Stimulated activated memory B cell treated with anti-CD40 and anti-IgM and Interleukin-4, amounts not matched to agents 10 μg/mL and 1 μg/mL and 100 μg/mL, for 72 hours (primary cell): Measurements from ENCODE around the gene UBE2H.
A peak's percentile ranks its signal among the peaks of the same experiment; 100 is the strongest.

Experiments
- ATAC-seq: fragments of 150-1000 bp; cut with Tn5 transposase; 2 replicates; pipeline ENCODE4 v1.10.0; 2021
- H3K27ac Mint-ChIP-seq: one replicate; pipeline ENCODE4 v1.8.0; 2022; ENCODE audit warnings: mild to moderate bottlenecking, mixed read lengths
- H3K27me3 Mint-ChIP-seq: one replicate; pipeline ENCODE4 v1.8.0; 2022; ENCODE audit warnings: mixed read lengths
- H3K36me3 Mint-ChIP-seq: one replicate; pipeline ENCODE4 v1.8.0; 2022; ENCODE audit warnings: mixed read lengths
- H3K4me1 Mint-ChIP-seq: one replicate; pipeline ENCODE4 v1.8.0; 2022; ENCODE audit warnings: mixed read lengths
- H3K4me3 Mint-ChIP-seq: one replicate; pipeline ENCODE4 v1.8.0; 2022; ENCODE audit warnings: mild to moderate bottlenecking, moderate library complexity, mixed read lengths
- H3K9me3 Mint-ChIP-seq: one replicate; pipeline ENCODE4 v1.8.0; 2022; ENCODE audit warnings: mixed read lengths

Gene UBE2H

DNA sequence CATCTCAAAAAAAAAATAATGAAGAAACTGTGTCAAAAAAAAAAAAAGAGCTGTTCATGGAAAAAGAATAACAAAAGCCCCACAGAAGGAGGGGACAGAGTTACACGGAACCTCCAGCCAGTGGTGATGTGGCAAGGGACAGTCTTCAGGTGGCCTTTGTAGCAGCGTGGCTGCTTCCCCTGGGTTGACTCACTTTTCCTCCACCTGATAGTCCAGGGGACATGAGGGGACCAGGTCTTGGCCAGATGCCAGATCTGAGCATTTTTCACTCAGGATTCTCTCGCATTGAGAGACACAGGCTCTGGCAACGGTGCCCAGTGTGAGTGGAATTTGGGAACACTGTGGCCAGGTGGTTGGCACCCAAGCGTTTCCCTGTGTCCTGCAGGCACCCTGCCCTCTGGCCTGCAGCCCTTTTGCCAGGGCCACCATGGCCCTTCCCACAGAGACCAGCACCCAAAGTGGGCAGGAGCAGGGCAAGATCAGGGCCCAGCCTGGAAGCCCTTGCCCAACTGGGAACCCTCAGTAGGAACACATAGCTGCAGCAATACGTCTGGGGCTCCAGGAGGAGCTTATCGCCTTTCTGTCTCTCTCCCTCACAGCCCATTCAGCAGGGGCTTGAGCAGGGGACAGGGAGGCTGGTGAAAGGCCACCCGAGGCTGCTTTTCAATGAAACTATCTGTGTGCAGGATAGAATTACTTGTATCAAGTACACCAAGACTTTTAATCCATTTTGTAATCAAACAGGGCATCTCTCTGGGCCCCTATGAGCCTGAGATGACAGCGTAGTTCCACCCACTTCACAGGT lies 159.1 kb downstream of the UBE2H start:
- H3K4me3 Mint-ChIP-seq, result no peak overlapping the region
- no peaks in the 10 kb centered on the region for H3K36me3 Mint-ChIP-seq

DNA sequence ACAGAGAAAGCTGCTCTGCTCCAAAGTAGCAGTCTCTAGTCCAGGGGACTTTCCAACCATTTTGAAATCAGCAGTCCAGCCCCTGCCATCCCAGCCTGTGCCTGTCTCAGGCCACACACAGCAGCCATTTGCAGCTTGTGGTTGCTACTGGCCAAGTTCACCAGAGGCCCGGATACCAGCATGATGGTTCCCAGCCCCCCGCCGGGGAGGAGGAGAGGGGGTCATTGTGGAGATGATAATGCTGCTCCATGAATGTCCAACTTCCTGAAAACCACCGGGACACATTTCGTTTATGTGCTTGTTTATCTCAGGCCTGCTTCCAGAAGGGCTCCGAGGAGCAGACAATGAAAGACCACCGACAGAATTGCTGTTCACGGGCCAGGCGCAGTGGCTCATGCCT lies 160.0 kb downstream of the UBE2H start:
- H3K9me3 Mint-ChIP-seq, result no peaks in the 10 kb centered on the region
- H3K27me3 Mint-ChIP-seq, result peaks cover 39% of the 10 kb centered on the region
- no peak for ATAC-seq
- no peak overlapping the region for H3K4me3 Mint-ChIP-seq
- H3K36me3 Mint-ChIP-seq, result no peaks in the 10 kb centered on the region
- no peak overlapping the region for H3K27ac Mint-ChIP-seq
- H3K4me1 Mint-ChIP-seq, result no peaks in the 10 kb centered on the region

More for the DNA sequence above, 159.1 kb downstream of the UBE2H start:
- Mint-ChIP-seq H3K9me3 (no peaks in the 10 kb centered on the region), H3K27ac (no peak overlapping the region), H3K4me1 (no peaks in the 10 kb centered on the region), H3K27me3 (peaks cover 44% of the 10 kb centered on the region)
- no peak for ATAC-seq

DNA sequence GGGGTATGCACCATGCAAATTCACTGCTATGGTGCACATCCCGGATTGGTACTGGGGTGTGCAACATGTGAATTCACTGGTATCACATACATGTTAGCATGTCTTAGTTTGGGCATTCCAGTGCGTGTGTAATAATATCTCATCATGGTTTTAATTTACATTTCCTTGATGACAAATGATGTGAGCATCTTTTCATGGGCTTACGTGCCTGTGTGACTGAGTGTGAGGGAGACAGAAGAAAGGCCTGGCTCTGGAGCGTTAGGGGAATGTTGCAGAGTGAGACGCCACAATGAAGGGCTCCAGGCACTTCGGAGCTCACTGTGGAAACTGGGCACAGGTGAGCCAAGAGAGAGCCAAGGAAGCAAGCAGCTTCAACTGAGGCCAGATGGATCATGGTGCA lies 162.6 kb downstream of the UBE2H start:
- no peaks in the 10 kb centered on the region for H3K9me3 Mint-ChIP-seq
- no peak overlapping the region for H3K4me3 Mint-ChIP-seq
- ATAC-seq, result no peak
- H3K27me3 Mint-ChIP-seq, result peaks cover 62% of the 10 kb centered on the region
- no peak overlapping the region for H3K27ac Mint-ChIP-seq
- no peaks in the 10 kb centered on the region for H3K36me3 Mint-ChIP-seq
- H3K4me1 Mint-ChIP-seq, result peaks cover 16% of the 10 kb centered on the region

DNA sequence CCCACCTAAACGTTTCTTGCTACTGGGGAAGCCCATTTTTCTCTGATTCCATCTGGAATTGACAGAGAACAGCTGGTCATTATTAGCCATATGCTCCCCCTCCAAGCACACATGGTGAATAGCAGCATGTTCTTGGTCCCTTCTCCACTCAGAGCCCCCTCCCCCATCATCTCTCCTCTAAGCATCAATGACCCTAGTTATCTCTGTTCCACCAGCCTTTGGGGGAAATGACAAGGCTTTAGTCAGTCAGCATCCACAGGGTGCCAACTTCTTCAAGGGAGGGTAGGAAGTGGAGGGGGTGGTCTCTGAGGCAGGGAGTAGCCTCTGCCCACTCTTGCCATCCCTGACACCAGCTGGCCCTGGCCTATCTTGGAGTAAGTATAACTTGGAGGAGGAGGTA lies 163.1 kb downstream of the UBE2H start:
- no peaks in the 10 kb centered on the region for H3K36me3 Mint-ChIP-seq
- peaks cover 21% of the 10 kb centered on the region for H3K4me1 Mint-ChIP-seq
- H3K27me3 Mint-ChIP-seq, result peaks cover 67% of the 10 kb centered on the region
- no peak overlapping the region for H3K27ac Mint-ChIP-seq
- H3K4me3 Mint-ChIP-seq, result no peak overlapping the region
- no peaks in the 10 kb centered on the region for H3K9me3 Mint-ChIP-seq
- ATAC-seq, result no peak

DNA sequence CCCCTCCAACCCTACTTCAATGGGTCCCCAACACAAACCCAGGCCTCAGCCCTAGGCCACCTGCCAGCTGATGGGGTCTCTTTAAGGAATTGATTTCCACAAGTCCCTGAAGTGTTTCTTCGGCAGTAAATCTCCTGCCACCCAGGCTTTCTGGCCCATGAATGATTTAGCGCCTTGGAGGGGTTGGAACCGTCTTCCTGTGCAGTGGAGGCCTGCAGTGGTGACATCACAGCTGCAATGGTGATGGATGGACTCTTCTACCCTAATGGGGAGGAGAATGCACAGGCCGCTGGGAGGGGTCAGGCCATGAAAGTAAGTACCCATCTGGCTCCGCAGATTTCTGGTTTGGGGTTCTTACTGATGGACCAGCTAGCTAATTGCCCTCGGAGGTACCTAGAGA lies 163.8 kb downstream of the UBE2H start:
- no peak for ATAC-seq
- Mint-ChIP-seq H3K36me3 (no peaks in the 10 kb centered on the region), H3K4me3 (no peak overlapping the region), H3K9me3 (no peaks in the 10 kb centered on the region), H3K4me1 (peaks cover 24% of the 10 kb centered on the region), H3K27ac (no peak overlapping the region), H3K27me3 (peaks cover 72% of the 10 kb centered on the region)

DNA sequence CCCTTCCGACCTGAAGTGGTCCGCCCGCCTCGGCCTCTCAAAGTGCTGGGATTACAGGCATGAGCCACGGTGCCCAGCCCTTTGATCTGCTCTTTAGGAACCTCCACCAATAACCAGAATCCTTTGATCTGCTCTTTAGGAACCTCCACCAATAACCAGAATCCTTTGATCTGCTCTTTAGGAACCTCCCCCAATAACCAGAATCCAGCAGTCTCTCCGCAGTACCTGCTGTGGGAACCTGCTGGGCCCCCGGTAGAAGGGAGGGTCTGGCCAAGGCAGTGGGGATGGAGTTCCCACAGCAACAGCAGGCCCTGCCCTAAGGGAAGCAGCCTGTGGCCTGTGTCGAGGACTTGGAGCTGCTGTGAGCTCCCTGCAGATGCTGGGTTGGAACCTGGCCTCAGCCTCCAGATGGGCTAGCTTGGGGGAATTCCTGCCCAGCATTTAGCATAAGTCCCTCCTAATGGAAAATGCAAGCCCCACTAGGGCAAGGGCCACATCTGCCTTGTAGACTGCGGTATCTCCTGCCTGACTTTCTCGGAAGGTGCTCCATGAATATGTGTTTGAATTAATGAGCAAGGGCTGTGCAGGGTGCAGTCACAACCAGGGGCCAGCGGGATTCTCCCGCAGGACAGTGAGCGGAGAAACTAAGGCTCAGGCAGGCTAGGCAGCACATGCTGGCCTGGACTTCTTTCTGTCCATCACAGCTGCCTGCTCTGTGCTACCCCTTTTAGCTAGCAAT lies 165.8 kb downstream of the UBE2H start:
- no peak overlapping the region for H3K4me3 Mint-ChIP-seq
- no peaks in the 10 kb centered on the region for H3K9me3 Mint-ChIP-seq
- H3K4me1 Mint-ChIP-seq, result peaks cover 37% of the 10 kb centered on the region
- no peak overlapping the region for H3K27ac Mint-ChIP-seq
- no peak for ATAC-seq
- peaks cover 83% of the 10 kb centered on the region for H3K27me3 Mint-ChIP-seq
- H3K36me3 Mint-ChIP-seq, result no peaks in the 10 kb centered on the region

DNA sequence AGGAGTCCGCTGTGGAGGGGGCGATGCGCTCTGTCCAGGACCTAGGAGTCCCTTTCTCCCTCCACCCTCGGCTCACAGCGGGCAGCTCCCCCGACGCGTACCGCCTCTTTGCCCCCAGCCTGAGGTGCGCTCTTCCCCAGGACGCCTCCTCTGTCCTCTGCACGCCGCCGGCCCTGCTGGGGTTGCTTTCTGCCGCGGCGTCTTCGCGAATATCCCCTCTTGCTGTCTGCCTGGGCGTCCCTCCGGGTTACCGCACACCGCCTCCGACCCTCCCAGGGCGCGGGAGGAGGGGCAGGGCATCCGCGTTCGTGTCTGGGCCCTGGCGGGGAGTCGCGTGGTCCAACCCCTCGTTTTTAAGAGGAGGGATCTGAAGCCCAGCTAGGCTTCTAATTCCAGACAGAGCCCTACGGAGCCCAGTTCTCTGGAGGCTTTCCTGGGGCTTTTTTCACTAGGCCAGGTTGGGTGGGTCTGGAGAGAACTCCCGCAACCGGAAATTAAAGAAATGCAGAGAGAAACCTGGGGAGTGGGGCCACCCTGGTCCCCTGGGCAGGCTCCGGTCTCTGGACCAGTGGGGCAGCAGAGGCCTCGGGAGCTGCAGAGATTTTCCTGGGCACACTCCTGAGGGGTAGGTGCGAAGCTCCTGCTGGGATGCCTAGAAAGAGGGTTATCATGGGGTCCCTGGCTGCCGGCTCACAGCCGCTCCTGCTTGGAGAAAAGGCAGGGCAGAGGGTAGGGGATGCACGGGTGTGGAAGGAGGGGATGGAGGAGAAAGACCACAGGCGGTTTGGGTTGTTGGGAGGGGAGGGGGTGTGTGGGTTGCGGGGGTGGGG lies 166.9 kb downstream of the UBE2H start:
- H3K27ac Mint-ChIP-seq, result no peak overlapping the region
- peaks cover 48% of the 10 kb centered on the region for H3K4me1 Mint-ChIP-seq
- H3K36me3 Mint-ChIP-seq, result no peaks in the 10 kb centered on the region
- peak overlapping the region; percentile 45 for H3K4me3 Mint-ChIP-seq
- H3K27me3 Mint-ChIP-seq, result peaks cover 84% of the 10 kb centered on the region
- peak; percentile 38 for ATAC-seq
- no peaks in the 10 kb centered on the region for H3K9me3 Mint-ChIP-seq

DNA sequence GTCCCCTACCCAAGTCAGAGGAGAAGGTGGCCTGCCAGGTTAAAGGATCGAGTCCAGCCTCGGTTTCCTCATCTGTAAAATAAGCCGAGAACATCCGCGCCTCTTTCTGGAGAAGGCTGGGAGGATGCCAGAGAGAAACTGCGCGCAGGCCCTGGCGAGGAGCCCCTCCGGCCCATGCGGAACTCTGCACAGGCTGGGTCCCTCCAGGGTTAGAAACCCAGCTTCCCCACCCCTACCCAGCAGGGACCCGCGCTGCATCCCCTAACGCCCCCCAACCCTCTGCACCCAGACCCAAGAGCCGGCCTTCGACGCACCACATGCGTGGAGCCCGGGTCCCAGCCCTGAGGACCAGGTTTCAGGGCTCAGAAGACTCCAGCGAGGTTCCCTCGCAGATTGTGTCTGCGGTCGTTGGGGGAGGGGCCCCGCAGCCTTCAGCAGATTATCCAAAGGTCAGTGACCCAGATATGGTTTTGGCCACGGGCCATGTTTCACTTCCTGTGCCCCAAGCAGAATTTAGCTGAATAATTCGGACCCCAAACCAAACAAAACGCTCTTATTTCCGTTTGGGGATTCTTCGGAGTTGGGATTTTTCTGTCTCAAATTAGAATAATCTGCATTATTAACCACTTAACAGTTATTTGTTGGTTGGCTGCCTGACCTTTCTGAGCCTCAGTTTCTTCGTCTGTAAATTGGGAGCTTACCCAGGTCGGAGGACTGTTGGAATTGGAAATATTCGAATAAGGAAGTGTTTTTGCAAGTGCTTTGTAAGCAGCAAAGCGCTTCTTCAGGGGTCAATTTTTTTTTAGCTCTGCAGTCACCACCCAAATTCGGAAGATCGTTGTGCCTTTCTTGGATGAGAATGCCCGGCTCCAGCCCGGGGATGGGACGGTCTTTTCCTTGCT lies 167.7 kb downstream of the UBE2H start:
- ATAC-seq, result peak; percentile 39

DNA sequence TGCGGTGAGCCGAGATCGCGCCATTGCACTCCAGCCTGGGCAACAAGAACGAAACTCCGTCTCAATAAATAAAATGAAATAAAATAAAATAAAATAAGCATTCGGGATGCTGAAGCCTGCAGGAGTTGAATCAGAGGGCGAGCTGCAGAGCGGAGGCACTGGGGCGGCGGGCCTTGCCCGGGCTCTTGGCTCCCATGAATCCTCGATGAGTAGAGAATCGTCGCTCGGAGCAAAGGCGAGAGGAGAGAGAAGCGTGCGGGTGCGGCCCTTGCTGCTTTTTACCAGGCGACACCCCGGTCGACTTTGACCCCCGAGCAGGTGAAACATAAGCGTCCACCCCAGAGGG lies 168.3 kb downstream of the UBE2H start:
- no peak overlapping the region for H3K4me3 Mint-ChIP-seq
- no peaks in the 10 kb centered on the region for H3K36me3 Mint-ChIP-seq
- peaks cover 77% of the 10 kb centered on the region for H3K27me3 Mint-ChIP-seq

More for the DNA sequence above, 167.7 kb downstream of the UBE2H start:
- Mint-ChIP-seq H3K4me1 (peaks cover 50% of the 10 kb centered on the region), H3K36me3 (no peaks in the 10 kb centered on the region), H3K27ac (no peak overlapping the region), H3K4me3 (peak overlapping the region; percentile 45), H3K9me3 (no peaks in the 10 kb centered on the region), H3K27me3 (peaks cover 83% of the 10 kb centered on the region)

DNA sequence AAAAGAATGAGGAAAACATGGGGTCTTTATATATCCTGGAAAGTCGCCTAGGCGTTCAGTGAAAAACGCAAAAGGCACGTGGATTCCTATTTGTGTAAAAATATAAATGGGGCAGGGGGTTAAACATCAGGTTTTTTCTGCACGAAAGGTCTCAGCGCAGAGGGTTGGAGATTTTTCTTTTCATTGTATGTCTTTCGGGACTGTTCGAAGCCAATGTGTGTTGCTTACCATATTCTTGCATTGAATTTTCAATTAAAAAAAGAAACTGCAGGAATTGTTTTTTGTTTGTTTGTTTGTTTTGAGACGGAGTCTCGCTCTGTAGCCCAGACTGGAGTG lies 169.2 kb downstream of the UBE2H start:
- peaks cover 54% of the 10 kb centered on the region for H3K4me1 Mint-ChIP-seq
- H3K4me3 Mint-ChIP-seq, result no peak overlapping the region
- peaks cover 72% of the 10 kb centered on the region for H3K27me3 Mint-ChIP-seq
- no peak for ATAC-seq
- no peak overlapping the region for H3K27ac Mint-ChIP-seq
- H3K36me3 Mint-ChIP-seq, result no peaks in the 10 kb centered on the region
- no peaks in the 10 kb centered on the region for H3K9me3 Mint-ChIP-seq

More for the DNA sequence above, 168.3 kb downstream of the UBE2H start:
- Mint-ChIP-seq H3K4me1 (peaks cover 50% of the 10 kb centered on the region), H3K9me3 (no peaks in the 10 kb centered on the region), H3K27ac (no peak overlapping the region)
- no peak for ATAC-seq

DNA sequence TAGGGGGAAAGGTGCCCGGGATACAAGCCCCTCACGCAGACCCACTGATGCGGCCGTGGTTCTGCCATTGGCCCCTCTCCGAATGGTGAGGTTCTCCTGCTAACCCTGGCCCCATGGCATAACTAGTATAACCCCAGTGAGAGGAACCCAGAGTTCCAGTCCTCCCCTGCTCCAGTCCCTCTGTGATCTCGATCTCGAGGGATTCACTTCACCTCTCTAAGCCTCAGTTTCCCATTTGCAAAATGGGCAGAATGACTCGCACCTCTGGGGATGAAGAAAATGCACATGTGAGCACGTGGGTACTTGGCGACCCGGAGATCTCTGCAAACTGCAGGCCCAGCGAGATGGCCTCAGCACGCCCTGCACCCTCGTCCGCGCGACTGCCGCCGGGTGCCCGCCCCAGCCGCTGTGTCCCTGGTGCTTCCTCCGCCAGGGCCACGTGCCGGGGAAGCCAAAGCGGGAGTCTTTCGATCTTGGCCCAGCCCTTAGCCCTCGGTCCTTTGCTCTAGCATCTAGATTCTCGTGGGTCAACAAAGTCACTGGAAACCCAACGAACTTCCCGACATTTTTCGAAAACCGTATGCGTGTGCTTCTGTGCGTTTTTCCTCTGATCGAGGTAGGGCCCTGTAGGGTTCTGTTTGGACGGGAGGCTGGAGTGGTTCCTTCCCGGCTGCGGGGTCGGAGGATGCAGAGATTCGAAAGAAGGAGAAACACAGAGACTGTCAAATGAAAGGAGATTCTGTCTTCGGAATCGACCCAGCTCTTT lies 169.8 kb downstream of the UBE2H start:
- Mint-ChIP-seq H3K27ac (no peak overlapping the region), H3K4me1 (peaks cover 58% of the 10 kb centered on the region), H3K9me3 (no peaks in the 10 kb centered on the region), H3K27me3 (peaks cover 76% of the 10 kb centered on the region), H3K4me3 (peak overlapping the region; percentile 55), H3K36me3 (no peaks in the 10 kb centered on the region)
- ATAC-seq, result no peak

DNA sequence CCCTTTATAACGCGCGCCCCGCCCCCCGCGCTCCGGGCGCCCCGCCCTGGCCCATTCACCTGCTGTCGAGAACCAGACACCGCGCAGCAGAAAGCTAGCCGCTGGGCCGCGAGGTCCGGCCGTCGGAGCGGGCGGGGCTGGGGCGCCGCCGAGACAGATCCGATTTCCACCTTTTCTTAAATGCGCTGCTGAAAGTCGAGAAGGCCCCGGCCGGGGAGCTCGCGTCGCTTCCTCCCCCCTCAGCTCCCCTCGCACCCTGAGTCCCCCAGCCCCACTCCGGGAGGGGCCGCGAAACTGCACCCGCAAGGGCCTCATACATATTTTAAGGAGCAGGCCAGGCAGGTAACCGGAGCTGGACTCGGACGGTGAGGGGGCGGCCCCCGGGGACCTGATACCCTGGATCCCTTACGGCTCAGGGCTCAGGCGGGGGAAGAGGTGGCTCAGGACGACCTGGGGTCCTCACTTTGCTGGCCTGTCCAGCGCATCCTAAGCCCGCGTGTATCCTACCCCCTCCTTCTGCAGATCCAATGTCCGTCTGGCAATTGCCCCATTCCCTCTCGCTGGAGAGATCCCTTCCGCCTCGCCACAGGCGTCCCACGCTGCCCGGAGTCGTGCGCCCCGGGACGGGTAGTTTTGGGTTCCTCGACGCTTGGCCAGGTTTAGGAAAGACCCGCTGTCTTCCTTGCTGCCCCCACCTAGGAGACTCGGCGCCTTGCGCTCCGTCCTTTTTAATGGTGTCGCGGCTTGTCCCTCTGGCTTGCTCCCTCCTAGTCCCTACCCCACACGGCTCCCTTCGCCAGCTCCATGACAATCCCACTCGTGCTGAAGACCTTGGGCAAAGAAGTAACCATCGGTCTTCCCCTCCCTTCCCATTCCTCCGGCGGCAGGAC lies 170.6 kb downstream of the UBE2H start:
- no peak for ATAC-seq
- H3K4me1 Mint-ChIP-seq, result peaks cover 58% of the 10 kb centered on the region
- H3K27me3 Mint-ChIP-seq, result peaks cover 79% of the 10 kb centered on the region
- H3K9me3 Mint-ChIP-seq, result no peaks in the 10 kb centered on the region
- no peak overlapping the region for H3K27ac Mint-ChIP-seq
- H3K4me3 Mint-ChIP-seq, result peak overlapping the region; percentile 78
- H3K36me3 Mint-ChIP-seq, result no peaks in the 10 kb centered on the region
